ENCODE measurements around the gene FOXA1.

Gene FOXA1

DNA sequence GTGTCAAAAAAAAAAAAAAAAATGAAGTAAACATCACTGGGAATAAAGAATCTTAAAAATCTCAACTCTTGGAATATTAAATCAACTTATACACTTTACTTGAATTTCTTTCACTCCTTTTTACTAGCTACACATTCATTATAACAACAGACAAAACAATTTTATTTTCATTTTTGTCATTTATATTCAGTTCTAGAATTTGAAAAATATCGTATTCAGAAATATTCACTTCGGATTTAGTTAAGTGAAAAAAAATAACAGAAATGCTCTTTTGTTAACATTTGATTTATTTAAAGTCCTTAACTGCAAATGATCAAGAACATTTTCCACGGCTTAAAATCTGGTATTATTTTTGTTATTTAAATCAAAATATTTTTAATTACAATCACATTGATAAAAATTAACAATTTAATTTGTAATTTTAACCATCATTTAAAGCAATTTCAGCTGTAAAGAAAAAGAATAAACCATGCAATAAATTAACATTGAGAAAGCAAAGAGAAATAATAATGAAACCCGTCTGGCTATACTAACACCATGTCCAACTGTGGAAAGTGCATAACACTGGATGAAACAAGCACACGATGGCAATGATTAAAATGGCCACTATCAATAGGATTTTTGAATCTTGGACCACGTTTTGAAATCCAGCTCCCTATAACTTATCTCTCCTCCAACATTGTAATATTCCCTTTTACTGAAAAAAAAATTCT is 5.2 kb downstream of the FOXA1 start:
- no peak for FAIRE-seq
- no peak for DNase-seq (ENCODE audit: insufficient read length, low spot score)
- no peak for TF ChIP-seq POLR2A (IDR thresholded peaks at IDR 0.05; ENCODE audit: low read depth, low read length)

GRCh38 chr14:37588956-37589714 is 5.9 kb downstream of the FOXA1 start:
- DNase-seq (ENCODE audit: insufficient read length, low spot score) (no peak), FAIRE-seq (no peak)
- no peak for TF ChIP-seq POLR2A (IDR thresholded peaks at IDR 0.05; ENCODE audit: low read depth, low read length)

DNA sequence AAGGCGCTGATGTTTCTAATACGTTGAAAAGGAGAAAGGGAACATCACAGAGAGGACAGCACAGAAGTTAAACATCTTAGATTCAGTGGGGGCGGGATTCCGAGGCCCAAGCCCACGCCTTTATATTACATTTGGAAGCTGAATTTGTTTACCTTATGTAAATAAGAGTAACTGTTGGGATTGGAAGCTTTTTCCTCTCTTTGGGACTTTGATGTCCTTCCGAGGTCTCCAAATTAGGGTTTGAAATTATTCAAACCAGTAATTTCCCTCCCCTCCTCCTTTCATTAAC is 6.4 kb downstream of the FOXA1 start:
- TF ChIP-seq POLR2A (IDR thresholded peaks at IDR 0.05; ENCODE audit: low read depth, low read length): no peak
- FAIRE-seq (no peak), DNase-seq (ENCODE audit: insufficient read length, low spot score) (no peak)

DNA sequence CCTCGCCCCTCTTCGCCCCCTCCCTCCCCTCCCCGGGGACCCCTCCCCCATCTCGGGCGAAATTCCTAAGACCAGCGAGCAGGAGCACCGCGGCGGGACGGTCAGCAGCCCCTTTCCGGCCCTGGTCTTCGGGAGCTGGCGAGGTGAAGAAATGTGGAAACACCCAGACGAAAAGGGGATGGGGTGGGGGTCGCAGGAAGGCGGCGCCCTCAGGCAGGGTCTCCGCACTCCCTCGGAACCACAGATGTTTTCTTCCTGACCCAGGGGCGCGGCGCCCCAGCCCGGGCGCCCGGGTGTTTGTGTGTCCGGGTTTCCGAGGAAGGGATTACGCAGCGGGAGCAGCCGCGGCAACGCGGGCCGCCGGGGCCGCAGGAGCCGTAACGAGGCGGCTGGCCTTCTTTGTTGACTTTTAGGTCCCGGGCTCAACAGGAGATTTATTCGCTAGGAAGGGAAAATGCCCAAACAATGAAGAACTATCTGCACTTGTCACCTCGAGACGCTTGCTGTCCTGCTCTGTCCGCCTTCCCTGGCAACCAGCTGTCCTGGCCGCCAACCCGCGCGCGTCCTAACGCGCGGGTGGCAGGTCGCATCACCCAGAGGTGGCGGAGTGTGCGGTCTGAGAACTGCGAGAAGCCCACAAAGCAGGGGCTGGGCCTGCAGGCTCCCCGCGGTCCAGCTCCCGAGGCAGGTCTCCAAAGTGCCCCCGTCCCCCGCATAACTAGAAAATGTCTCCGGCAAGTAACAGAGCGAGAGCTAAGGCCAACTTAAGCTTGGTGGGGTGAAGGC is 7.0 kb downstream of the FOXA1 start:
- DNase-seq (ENCODE audit: insufficient read length, low spot score) (no peak), FAIRE-seq (no peak)
- TF ChIP-seq POLR2A (IDR thresholded peaks at IDR 0.05; ENCODE audit: low read depth, low read length): no peak

- FAIRE-seq (no peak), DNase-seq (ENCODE audit: insufficient read length, low spot score) (no peak)
- no peak for TF ChIP-seq POLR2A (IDR thresholded peaks at IDR 0.05; ENCODE audit: low read depth, low read length)
These were observed 7.8 kb downstream of the FOXA1 start for GRCh38 chr14:37587131-37587803.

DNA sequence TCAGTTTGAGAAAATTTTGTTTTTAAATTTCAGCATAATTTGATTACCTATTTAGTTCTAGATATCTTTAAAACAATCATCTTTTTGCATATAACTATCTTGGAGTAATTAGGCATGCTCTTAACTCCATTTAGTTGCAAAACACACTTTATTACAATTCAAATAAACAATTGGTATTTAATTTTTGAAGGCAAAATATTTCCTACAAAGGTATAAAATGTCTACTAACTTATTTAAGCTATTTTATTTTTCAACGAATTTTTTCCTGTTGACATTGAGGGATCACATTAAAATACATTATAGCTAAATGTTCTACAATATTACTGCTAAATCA is 8.3 kb downstream of the FOXA1 start:
- FAIRE-seq (no peak), DNase-seq (ENCODE audit: insufficient read length, low spot score) (no peak)
- no peak for TF ChIP-seq POLR2A (IDR thresholded peaks at IDR 0.05; ENCODE audit: low read depth, low read length)

GRCh38 chr14:37585971-37586796 is 8.9 kb downstream of the FOXA1 start:
- FAIRE-seq (no peak), DNase-seq (ENCODE audit: insufficient read length, low spot score) (no peak)
- TF ChIP-seq POLR2A (IDR thresholded peaks at IDR 0.05; ENCODE audit: low read depth, low read length): no peak

DNA sequence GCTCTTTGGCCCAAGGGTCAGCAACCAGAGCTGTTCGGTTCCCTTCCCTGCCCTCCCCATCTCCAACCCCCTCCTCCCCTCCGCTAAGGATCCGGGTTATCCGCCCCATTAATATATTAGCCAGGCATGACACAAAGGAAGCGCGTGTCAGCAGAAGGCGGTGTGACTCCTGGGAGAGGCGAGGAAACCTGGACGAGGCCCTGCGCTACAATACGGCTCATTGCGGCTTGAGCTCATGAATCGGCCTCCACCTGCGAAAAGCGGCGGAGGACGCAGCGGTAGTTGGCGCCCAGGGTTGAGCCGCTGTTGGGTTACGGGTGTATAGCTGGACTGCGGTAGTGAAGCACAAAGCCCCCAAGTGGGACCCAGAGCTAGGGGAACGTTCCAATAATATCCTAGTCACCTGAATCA is 9.9 kb downstream of the FOXA1 start:
- no peak for TF ChIP-seq POLR2A (IDR thresholded peaks at IDR 0.05; ENCODE audit: low read depth, low read length)
- FAIRE-seq (no peak), DNase-seq (ENCODE audit: insufficient read length, low spot score) (no peak)

DNA sequence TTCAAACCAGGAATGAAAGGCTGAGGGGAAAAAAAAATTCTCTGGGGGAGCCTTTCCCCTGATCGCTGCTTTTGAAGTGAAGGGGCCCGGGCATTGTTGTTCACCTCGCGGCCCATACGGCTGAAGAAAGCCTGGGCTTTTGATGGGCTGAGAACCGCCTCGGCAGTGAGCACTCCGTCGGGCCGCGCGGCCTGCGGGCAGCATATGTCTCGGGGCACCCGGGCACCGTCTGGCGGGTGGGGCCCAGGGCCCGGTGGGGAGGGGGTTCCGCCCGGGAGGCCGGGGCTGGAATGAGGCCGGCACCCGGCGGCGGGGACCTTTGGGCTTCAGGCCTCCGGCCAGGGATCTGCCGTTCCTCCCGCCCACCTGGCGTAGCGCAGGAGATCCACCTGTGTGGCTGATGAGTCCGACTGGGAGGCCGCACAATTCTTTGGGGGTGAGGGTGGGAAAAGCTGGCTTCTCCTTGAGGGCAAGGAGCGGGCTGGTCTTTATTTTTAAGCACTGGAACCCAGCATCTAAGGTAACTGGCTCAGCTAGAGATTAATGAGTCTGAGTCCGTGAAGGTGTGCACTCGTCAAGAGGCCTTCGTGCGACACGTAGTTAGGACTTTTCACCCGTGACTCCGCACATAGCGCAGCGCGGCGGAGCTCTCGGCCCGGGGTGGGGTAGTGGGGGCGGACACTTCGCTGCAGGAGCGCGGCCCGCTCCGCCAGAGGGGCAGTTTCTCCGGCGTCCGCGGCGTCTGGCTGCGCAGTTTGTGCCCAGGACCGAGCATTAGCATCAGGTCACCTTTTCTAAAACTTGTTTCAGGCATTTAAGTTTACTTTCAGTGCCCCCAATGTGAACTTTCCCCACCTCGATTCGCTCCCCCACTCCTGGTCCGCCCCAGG is 10.6 kb downstream of the FOXA1 start:
- FAIRE-seq: no peak
- DNase-seq (ENCODE audit: insufficient read length, low spot score): no peak
- TF ChIP-seq POLR2A (IDR thresholded peaks at IDR 0.05; ENCODE audit: low read depth, low read length): no peak

GRCh38 chr14:37583358-37584210 is 11.5 kb downstream of the FOXA1 start:
- no peak for DNase-seq (ENCODE audit: insufficient read length, low spot score)
- TF ChIP-seq POLR2A (IDR thresholded peaks at IDR 0.05; ENCODE audit: low read depth, low read length): no peak
- FAIRE-seq: no peak

DNA sequence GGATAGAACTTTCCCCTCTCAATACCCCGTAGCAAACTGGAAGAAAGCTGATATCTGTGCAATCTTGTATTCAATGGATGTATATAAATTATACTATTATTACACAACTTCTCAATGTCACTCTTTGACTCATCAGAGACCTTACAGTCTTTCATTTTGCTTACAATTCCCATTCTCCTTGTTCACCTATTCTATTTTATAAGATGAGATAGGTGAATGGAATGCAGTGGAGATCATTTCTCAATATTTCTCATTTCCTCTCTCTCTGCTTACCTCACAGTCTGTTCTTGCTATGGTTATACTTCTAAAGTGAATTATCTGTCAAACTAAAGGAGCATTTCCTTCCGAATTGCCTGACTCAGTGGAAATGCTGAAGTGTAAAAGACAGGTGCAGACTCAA is 14.9 kb downstream of the FOXA1 start:
- no peak for TF ChIP-seq POLR2A (IDR thresholded peaks at IDR 0.05; ENCODE audit: low read depth, low read length)
- FAIRE-seq (no peak), DNase-seq (ENCODE audit: insufficient read length, low spot score) (no peak)

DNA sequence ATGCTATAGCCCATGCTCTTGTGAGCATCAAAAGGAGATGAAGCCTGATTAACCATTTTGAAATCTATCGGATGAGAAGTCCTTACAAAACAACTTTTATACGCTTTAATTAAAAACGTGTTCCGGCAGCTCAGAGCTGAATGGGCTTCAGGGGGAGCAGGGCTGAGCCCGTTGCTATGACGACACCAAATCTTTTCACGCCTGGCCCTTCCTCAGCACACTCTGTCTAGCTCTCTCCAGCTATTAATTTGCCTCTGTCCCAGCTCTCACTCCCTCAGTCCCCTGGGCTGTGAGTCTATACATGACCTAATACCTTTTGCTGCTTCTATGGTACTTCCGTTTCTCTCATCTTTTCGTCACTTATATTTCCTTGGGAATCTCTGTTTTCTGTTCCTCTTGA is 15.8 kb downstream of the FOXA1 start:
- TF ChIP-seq POLR2A (IDR thresholded peaks at IDR 0.05; ENCODE audit: low read depth, low read length): no peak
- no peak for DNase-seq (ENCODE audit: insufficient read length, low spot score)

More for the DNA sequence above, 15.8 kb downstream of the FOXA1 start:
- FAIRE-seq: no peak
